Trophoblast cell (in vitro differentiated cells and primary cell): Measurements from ENCODE around the gene NRXN3.

Experiments
- DNase-seq, 2 donors: peaks; one replicate each; pipeline ENCODE4 v3.0.0-alpha.2; 2016
- H2AFZ ChIP-seq: 2 replicates; pipeline ENCODE4 v1.6.1; 2013; ENCODE audit warnings: low read length, moderate library complexity, mild to moderate bottlenecking; ENCODE audit not compliant: insufficient read depth, poor library complexity
- H2AK5ac ChIP-seq: 2 replicates; pipeline ENCODE4 v1.6.1; 2013; ENCODE audit warnings: mild to moderate bottlenecking, low read length
- H2BK120ac ChIP-seq: 2 replicates; pipeline ENCODE4 v1.6.1; 2013; ENCODE audit warnings: low read length, mild to moderate bottlenecking, moderate library complexity; ENCODE audit not compliant: insufficient read depth, poor library complexity
- H2BK12ac ChIP-seq: 2 replicates; pipeline ENCODE4 v1.6.1; 2013; ENCODE audit warnings: mild to moderate bottlenecking, low read length, moderate library complexity
- H2BK5ac ChIP-seq: 2 replicates; pipeline ENCODE4 v1.6.1; 2013; ENCODE audit warnings: low read length, low read depth, moderate library complexity, mild to moderate bottlenecking; ENCODE audit not compliant: poor library complexity
- H3K14ac ChIP-seq: 2 replicates; pipeline ENCODE4 v1.6.1; 2013; ENCODE audit warnings: mild to moderate bottlenecking, low read length
- H3K18ac ChIP-seq: 2 replicates; pipeline ENCODE4 v1.6.1; 2013; ENCODE audit warnings: mild to moderate bottlenecking, low read length
- H3K23ac ChIP-seq: 2 replicates; pipeline ENCODE4 v1.6.1; 2013; ENCODE audit warnings: low read length
- H3K27ac ChIP-seq: 2 replicates; pipeline ENCODE4 v1.5.1; 2013; ENCODE audit warnings: low read depth, mild to moderate bottlenecking, inconsistent platforms, low read length, moderate library complexity
- H3K27me3 ChIP-seq: 2 replicates; pipeline ENCODE4 v1.6.1; 2013; ENCODE audit warnings: inconsistent platforms, mild to moderate bottlenecking, low read length, moderate library complexity; ENCODE audit not compliant: insufficient read depth
- H3K36me3 ChIP-seq, 2 experiments: 1 replicate in 1 of 2; 2 replicates in 1 of 2; pipeline ENCODE4 v1.6.1; 2013; ENCODE audit warnings: low read length in 2 of 2, mild to moderate bottlenecking in 2 of 2, moderate library complexity in 1 of 2; ENCODE audit not compliant: insufficient read depth in 2 of 2, control insufficient read depth in 1 of 2
- H3K4ac ChIP-seq: 2 replicates; pipeline ENCODE4 v1.6.1; 2013; ENCODE audit warnings: low read depth, mild to moderate bottlenecking, low read length, moderate library complexity
- H3K4me1 ChIP-seq, 2 experiments: 1 replicate in 1 of 2; 2 replicates in 1 of 2; pipeline ENCODE4 v1.6.1; 2013; ENCODE audit warnings: low read length in 2 of 2, mild to moderate bottlenecking in 2 of 2, moderate library complexity in 1 of 2; ENCODE audit not compliant: insufficient read depth in 2 of 2, control insufficient read depth in 1 of 2
- H3K4me2 ChIP-seq: 2 replicates; pipeline ENCODE4 v1.6.1; 2013; ENCODE audit warnings: inconsistent platforms, mild to moderate bottlenecking, low read length, moderate library complexity
- H3K4me3 ChIP-seq: 2 replicates; pipeline ENCODE4 v1.5.1; 2013; ENCODE audit warnings: mild to moderate bottlenecking, low read depth, low read length, inconsistent platforms
- H3K79me1 ChIP-seq: one replicate; pipeline ENCODE4 v1.6.1; 2013; ENCODE audit warnings: low read length
- H3K79me2 ChIP-seq: 2 replicates; pipeline ENCODE4 v1.6.1; 2013; ENCODE audit warnings: low read length, mild to moderate bottlenecking; ENCODE audit not compliant: control insufficient read depth, insufficient read depth, poor library complexity
- H3K9ac ChIP-seq: 2 replicates; pipeline ENCODE4 v1.6.1; 2013; ENCODE audit warnings: mild to moderate bottlenecking, low read length
- H3K9me3 ChIP-seq: 2 replicates; pipeline ENCODE4 v1.6.1; 2013; ENCODE audit warnings: low read depth, mild to moderate bottlenecking, control low read depth, inconsistent platforms, low read length; ENCODE audit not compliant: insufficient read depth
- H4K12ac ChIP-seq: 2 replicates; pipeline ENCODE4 v1.6.1; 2013; ENCODE audit warnings: low read depth, mild to moderate bottlenecking, low read length, moderate library complexity
- H4K8ac ChIP-seq: 2 replicates; pipeline ENCODE4 v1.6.1; 2013; ENCODE audit warnings: low read depth, mild to moderate bottlenecking, low read length, moderate library complexity
- H4K91ac ChIP-seq: one replicate; pipeline ENCODE4 v1.6.1; 2013; ENCODE audit warnings: low read depth, mild to moderate bottlenecking, low read length, moderate library complexity
- WGBS: extraction: QIAGEN DNeasy Blood & Tissue Kit; methylation state at CpG from one replicate; pipeline ENCODE4 v1.1.7; 2013; ENCODE audit warnings: missing lambda C conversion rate; ENCODE audit not compliant: insufficient read length, insufficient coverage; ENCODE audit errors: extremely low coverage; 5-methylcytosine and 5-hydroxymethylcytosine counted together

Gene NRXN3

DNA sequence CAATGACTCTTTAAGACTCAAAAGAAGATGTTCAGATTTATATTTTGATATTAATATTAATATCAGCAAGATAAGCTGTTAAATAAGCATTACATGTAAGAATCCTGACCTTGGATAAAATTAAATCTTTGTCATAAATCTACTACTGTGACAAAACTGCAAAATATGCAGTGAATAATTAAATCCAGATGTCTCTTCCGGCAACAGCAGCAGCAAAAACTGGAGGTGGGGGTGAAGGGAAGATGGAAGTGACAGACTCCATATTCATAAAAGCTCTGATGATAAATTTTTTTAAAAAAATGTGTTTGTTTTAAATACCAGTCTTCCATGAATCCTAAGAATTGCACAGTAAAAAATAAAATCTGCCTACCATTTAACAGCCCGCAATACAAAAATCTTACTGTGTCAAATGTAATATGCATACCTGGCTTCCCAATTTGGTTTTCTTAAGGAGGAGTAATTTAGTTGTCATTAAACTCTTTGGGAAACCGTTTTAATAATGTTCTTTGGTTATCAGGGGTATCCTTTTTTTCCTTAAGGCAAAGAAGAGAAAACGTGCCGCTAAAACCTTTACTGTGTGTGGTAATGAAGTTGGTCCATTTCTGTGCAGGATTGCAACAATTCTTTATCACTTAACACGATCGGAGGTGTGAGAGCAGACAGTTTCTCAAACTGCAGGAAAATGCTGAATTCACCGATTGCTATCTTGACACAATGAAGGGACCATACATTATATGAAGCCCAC is 1562.9 kb downstream of the NRXN3 start:
- H3K79me2 ChIP-seq, result no peaks in the 10 kb centered on the region
- no peak overlapping the region for H2BK12ac ChIP-seq
- H3K79me1 ChIP-seq, result no peaks in the 10 kb centered on the region
- H2AFZ ChIP-seq, result no peak overlapping the region
- no peak overlapping the region for H3K9ac ChIP-seq
- H3K4me1 ChIP-seq, result no peaks in the 10 kb centered on the region
- H3K18ac ChIP-seq, result no peak overlapping the region
- no peak overlapping the region for H3K4ac ChIP-seq
- H3K9me3 ChIP-seq, result peaks cover under 1% of the 10 kb centered on the region
- H4K12ac ChIP-seq, result no peak overlapping the region
- no peaks in the 10 kb centered on the region for H3K36me3 ChIP-seq
- no peak overlapping the region for H4K91ac ChIP-seq
- no peak overlapping the region for H3K23ac ChIP-seq
- H2BK5ac ChIP-seq, result no peak overlapping the region
- WGBS, result no CpG with 5 or more reads among the region's 8 CpGs
- no peak overlapping the region for H4K8ac ChIP-seq
- no peak overlapping the region for H3K4me3 ChIP-seq
- H3K27ac ChIP-seq, result no peak overlapping the region
- H2BK120ac ChIP-seq, result no peak overlapping the region
- no peak overlapping the region for H2AK5ac ChIP-seq
- H3K14ac ChIP-seq, result no peak overlapping the region
- H3K4me2 ChIP-seq, result no peak overlapping the region
- no peaks in the 10 kb centered on the region for H3K27me3 ChIP-seq
- DNase-seq, result peak in 1 of 2 donors; percentile 32

DNA sequence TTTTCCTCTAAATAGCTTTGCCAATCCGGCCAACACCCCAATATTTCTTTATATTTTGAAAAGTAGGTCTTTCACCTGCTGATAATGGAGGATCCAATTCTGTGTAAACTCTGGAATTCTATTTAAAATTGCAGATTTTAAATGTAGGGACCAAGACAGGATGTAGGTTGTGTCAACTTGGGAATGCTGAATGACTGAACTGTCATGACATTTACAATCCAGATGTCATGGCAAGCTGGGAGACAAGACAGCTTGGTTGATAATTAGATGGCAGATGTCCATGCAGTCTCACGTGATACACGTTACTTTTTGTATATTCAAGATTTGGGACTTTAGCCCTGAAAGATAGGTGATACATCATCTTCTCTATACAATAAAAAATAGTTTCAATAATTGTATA is 1564.0 kb downstream of the NRXN3 start:
- Histone ChIP-seq H2AK5ac (no peak overlapping the region), H4K12ac (no peak overlapping the region), H3K36me3 (no peaks in the 10 kb centered on the region), H3K27ac (no peak overlapping the region), H2BK12ac (no peak overlapping the region), H3K4me3 (no peak overlapping the region), H3K79me2 (no peaks in the 10 kb centered on the region), H3K4ac (no peak overlapping the region), H2BK5ac (no peak overlapping the region), H2AFZ (no peak overlapping the region), H3K9ac (no peak overlapping the region), H3K9me3 (peaks cover 2% of the 10 kb centered on the region), H3K27me3 (no peaks in the 10 kb centered on the region), H2BK120ac (no peak overlapping the region), H3K79me1 (no peaks in the 10 kb centered on the region), H4K91ac (no peak overlapping the region), H3K4me2 (no peak overlapping the region), H3K14ac (no peak overlapping the region), H3K18ac (no peak overlapping the region), H4K8ac (no peak overlapping the region), H3K4me1 (no peaks in the 10 kb centered on the region), H3K23ac (no peak overlapping the region)
- DNase-seq, result no peak
- no CpG with 5 or more reads among the region's 3 CpGs for WGBS

DNA sequence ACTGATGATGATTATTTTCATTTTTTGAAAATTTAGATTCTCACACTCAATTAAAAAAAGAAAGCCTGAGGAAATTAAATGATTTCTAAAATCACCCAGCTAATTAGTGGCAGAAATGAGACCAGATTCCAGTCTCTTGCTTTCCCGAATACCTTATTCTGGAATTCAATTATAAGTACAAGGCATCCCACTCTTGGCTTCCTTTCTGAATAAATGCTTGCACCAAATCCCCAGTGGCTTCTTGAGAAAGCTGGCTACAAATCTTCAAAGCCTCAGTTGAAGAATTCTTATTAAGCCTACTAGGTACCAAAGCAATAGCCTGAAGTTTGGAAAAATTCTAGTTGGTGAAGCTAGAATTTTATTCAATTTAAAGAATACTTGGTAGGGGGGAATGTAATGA is 1564.5 kb downstream of the NRXN3 start:
- Histone ChIP-seq H3K4ac (no peak overlapping the region), H3K27me3 (no peaks in the 10 kb centered on the region), H3K14ac (no peak overlapping the region), H3K79me2 (no peaks in the 10 kb centered on the region), H3K36me3 (no peaks in the 10 kb centered on the region), H2AFZ (no peak overlapping the region), H4K8ac (no peak overlapping the region), H3K4me1 (no peaks in the 10 kb centered on the region), H2BK120ac (no peak overlapping the region), H2BK12ac (no peak overlapping the region), H3K4me3 (no peak overlapping the region), H3K18ac (no peak overlapping the region), H4K91ac (no peak overlapping the region), H3K27ac (no peak overlapping the region), H3K79me1 (no peaks in the 10 kb centered on the region), H3K9me3 (peaks cover 2% of the 10 kb centered on the region), H2BK5ac (no peak overlapping the region), H3K4me2 (no peak overlapping the region), H3K9ac (no peak overlapping the region), H2AK5ac (no peak overlapping the region), H4K12ac (no peak overlapping the region), H3K23ac (no peak overlapping the region)
- DNase-seq, result no peak
- no CpG with 5 or more reads among the region's 1 CpG for WGBS

DNA sequence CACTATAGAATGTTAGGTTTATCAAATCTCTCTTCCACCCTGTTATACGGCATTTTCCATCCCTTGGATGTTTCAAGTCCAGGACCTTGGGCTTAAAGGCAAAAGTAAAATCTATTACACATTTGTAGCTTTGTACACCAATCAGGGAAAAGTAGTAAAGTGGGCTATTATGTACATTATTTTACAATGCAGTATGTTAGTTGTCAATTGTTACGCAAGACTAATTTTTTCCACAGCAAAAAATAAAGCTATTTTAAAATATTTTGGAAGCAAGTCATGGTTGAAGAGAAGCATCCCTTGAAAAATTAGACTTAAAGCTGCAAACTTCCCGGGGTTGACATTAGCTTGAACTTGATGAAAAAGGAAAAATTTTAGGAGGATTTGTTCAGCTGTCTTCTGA is 1564.9 kb downstream of the NRXN3 start:
- Histone ChIP-seq H4K8ac (no peak overlapping the region), H2AFZ (no peak overlapping the region), H3K4ac (no peak overlapping the region), H2BK12ac (no peak overlapping the region), H3K18ac (no peak overlapping the region), H3K23ac (no peak overlapping the region), H3K27me3 (no peaks in the 10 kb centered on the region), H3K4me3 (no peak overlapping the region), H3K14ac (no peak overlapping the region), H3K27ac (no peak overlapping the region), H2BK120ac (no peak overlapping the region), H3K79me1 (no peaks in the 10 kb centered on the region), H3K9ac (no peak overlapping the region), H3K79me2 (no peaks in the 10 kb centered on the region), H3K4me1 (no peaks in the 10 kb centered on the region), H4K91ac (no peak overlapping the region), H2BK5ac (no peak overlapping the region), H3K9me3 (peaks cover 2% of the 10 kb centered on the region), H4K12ac (no peak overlapping the region), H2AK5ac (no peak overlapping the region), H3K36me3 (no peaks in the 10 kb centered on the region), H3K4me2 (no peak overlapping the region)
- WGBS, result no CpG with 5 or more reads among the region's 3 CpGs
- DNase-seq, result no peak
